GM12878 (cell line): ENCODE results near the gene CHST15.

Source experiments
- FOXK2 ChIP-seq: fragments of 450-650 bp; IDR thresholded peaks from 2 replicates; pipeline ENCODE4 v1.6.1; 2017; ENCODE audit warnings: mild to moderate bottlenecking, moderate library complexity
- JUND ChIP-seq: IDR thresholded peaks from 2 replicates; pipeline ENCODE4 v1.6.1; 2012; ENCODE audit warnings: low read depth, mild to moderate bottlenecking, low read length, improper control_type of control experiment, moderate library complexity
- MYC ChIP-seq: IDR thresholded peaks from 2 replicates; pipeline ENCODE4 v1.6.1; 2011; ENCODE audit warnings: mild to moderate bottlenecking, low read length, moderate library complexity, inconsistent platforms; ENCODE audit not compliant: insufficient read depth, insufficient replicate concordance, insufficient read length, severe bottlenecking
- POLR2A ChIP-seq: IDR thresholded peaks from 2 replicates; pipeline ENCODE4 v1.6.1; 2011; ENCODE audit warnings: low read depth, mild to moderate bottlenecking, low read length
- ZNF217 ChIP-seq: fragments of 450-650 bp; IDR thresholded peaks from 2 replicates; pipeline ENCODE4 v1.6.1; 2017; ENCODE audit warnings: antibody characterized with exemption, mild to moderate bottlenecking
- TF ChIP-seq, protein P1 (sequence below), 3 experiments: IDR thresholded peaks in 2 of 3; conservative IDR thresholded peaks in 1 of 3; 2 replicates each; pipeline ENCODE4 v1.5.1; 2011; ENCODE audit warnings: low read depth in 3 of 3, low read length in 3 of 3, mild to moderate bottlenecking in 3 of 3, control low read depth in 2 of 3, moderate library complexity in 2 of 3, inconsistent platforms in 1 of 3, mixed read lengths in 1 of 3; ENCODE audit not compliant: control insufficient read depth in 2 of 3, insufficient read depth in 1 of 3; ENCODE audit errors: extremely low read depth in 1 of 3

GRCh38 chr10:123991611-123992570 is 101.5 kb downstream of the CHST15 start:
- TF ChIP-seq, protein P1, sequence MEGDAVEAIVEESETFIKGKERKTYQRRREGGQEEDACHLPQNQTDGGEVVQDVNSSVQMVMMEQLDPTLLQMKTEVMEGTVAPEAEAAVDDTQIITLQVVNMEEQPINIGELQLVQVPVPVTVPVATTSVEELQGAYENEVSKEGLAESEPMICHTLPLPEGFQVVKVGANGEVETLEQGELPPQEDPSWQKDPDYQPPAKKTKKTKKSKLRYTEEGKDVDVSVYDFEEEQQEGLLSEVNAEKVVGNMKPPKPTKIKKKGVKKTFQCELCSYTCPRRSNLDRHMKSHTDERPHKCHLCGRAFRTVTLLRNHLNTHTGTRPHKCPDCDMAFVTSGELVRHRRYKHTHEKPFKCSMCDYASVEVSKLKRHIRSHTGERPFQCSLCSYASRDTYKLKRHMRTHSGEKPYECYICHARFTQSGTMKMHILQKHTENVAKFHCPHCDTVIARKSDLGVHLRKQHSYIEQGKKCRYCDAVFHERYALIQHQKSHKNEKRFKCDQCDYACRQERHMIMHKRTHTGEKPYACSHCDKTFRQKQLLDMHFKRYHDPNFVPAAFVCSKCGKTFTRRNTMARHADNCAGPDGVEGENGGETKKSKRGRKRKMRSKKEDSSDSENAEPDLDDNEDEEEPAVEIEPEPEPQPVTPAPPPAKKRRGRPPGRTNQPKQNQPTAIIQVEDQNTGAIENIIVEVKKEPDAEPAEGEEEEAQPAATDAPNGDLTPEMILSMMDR (IDR thresholded peaks at IDR 0.05 in 2 of 3, conservative IDR thresholded peaks at IDR 0.05 in 1 of 3; ENCODE audit: control insufficient read depth in 2 of 3, extremely low read depth in 1 of 3, insufficient read depth in 1 of 3, low read depth in 3 of 3, low read length in 3 of 3): no peak
- TF ChIP-seq POLR2A (no peak), MYC (no peak), JUND (no peak), FOXK2 (no peak), ZNF217 (no peak)
